NB4 (cell line): ENCODE results near the gene LPAR3.
A peak's percentile ranks its signal among the peaks of the same experiment; 100 is the strongest.

Experiments
- DNase-seq: peaks from one replicate; pipeline ENCODE4 v3.0.0; 2010; ENCODE audit warnings: low read depth
- H3K4me3 ChIP-seq: one replicate; pipeline ENCODE4 v1.5.1; 2011; ENCODE audit warnings: mild to moderate bottlenecking, low read depth, low read length, moderate library complexity
- MAX ChIP-seq: IDR thresholded peaks from 2 replicates; pipeline ENCODE4 v1.6.1; 2011; ENCODE audit warnings: low read depth, low read length
- MYC ChIP-seq: IDR thresholded peaks from 2 replicates; pipeline ENCODE4 v1.6.1; 2011; ENCODE audit warnings: low read depth, low read length
- POLR2A ChIP-seq: IDR thresholded peaks from 2 replicates; pipeline ENCODE4 v1.6.1; 2011; ENCODE audit warnings: mild to moderate bottlenecking; ENCODE audit not compliant: insufficient read length; ENCODE audit errors: extremely low read depth
- TF ChIP-seq, protein P1 (sequence below): IDR thresholded peaks from one replicate; pipeline ENCODE4 v1.5.1; 2012; ENCODE audit warnings: low read depth, low read length

LPAR3 gene

DNA sequence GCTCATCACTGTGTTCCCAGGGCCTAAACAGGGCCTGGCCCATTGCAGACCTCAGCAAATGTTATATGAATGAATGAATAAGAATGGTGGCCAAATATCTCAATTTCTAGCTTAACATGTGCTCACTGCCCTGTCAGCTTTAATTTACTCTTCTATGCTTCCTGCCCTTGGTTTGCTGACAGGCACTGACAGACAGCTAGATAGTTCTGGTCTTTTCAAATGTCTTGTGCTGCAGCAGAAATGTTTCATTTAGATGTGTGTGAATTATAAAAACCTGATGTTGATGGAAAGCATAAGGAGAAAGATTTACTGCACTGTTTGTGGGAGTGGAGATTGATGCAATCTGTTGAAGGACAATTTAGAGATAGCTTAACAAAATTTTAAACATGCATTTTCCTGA lies 48.9 kb downstream of the LPAR3 start:
- no peak for DNase-seq
- no peak overlapping the region for H3K4me3 ChIP-seq
- no peak for TF ChIP-seq MYC
- no peak for TF ChIP-seq POLR2A
- TF ChIP-seq MAX: no peak
- TF ChIP-seq, protein P1, sequence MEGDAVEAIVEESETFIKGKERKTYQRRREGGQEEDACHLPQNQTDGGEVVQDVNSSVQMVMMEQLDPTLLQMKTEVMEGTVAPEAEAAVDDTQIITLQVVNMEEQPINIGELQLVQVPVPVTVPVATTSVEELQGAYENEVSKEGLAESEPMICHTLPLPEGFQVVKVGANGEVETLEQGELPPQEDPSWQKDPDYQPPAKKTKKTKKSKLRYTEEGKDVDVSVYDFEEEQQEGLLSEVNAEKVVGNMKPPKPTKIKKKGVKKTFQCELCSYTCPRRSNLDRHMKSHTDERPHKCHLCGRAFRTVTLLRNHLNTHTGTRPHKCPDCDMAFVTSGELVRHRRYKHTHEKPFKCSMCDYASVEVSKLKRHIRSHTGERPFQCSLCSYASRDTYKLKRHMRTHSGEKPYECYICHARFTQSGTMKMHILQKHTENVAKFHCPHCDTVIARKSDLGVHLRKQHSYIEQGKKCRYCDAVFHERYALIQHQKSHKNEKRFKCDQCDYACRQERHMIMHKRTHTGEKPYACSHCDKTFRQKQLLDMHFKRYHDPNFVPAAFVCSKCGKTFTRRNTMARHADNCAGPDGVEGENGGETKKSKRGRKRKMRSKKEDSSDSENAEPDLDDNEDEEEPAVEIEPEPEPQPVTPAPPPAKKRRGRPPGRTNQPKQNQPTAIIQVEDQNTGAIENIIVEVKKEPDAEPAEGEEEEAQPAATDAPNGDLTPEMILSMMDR: no peak

DNA sequence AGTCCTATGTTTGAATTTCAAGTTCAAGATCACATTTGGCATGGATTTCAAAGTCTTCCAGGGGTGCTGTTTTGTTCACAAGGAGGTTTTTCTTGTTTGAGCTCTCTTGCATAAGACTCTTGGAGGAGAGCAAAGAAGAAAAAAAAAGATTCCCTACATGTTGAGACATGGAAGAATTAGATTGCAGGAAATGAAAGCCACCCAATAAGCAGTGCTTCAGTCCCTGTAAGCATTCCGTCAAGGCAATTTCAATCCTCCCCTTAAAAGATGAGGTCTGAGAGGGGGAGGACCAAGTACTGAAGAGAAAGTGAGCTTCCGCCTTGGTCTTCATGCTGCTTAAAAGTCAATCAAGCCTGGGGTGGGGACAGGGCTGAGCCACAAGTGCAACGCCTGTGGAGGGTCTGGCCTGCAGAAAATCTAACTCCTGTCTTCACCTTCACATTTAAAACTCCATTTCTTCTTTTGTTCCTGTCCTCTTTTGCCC lies 50.2 kb downstream of the LPAR3 start:
- no peak overlapping the region for H3K4me3 ChIP-seq
- DNase-seq: no peak
- TF ChIP-seq MYC (no peak), MAX (no peak), POLR2A (no peak)
- TF ChIP-seq, protein P1: no peak

DNA sequence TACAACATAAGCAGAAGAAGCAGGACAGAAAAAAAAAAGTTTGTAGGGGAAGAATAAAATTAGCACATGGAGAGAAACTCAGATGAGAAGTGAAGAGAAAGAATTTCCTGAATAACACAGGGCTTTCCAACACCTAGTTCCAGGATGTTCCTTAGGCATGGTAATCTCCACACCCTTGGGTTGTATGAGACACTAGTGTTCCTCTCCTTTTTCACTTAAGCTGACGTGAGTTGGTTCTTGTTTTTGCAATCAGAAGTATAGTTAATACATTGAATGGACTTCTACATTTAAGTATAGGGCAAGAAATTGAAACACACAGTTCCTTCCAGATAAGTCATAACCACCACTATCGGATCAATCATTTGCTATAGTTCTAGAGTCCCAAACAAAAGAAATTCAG lies 51.0 kb downstream of the LPAR3 start:
- no peak for DNase-seq

GRCh38 chr1:84840346-84840745 lies 52.7 kb downstream of the LPAR3 start:
- TF ChIP-seq MYC (no peak), POLR2A (no peak), MAX (no peak)
- TF ChIP-seq, protein P1: no peak
- no peak for DNase-seq
- no peak overlapping the region for H3K4me3 ChIP-seq

More for the DNA sequence above, 51.0 kb downstream of the LPAR3 start:
- TF ChIP-seq MAX (no peak), MYC (no peak)
- no peak overlapping the region for H3K4me3 ChIP-seq

GRCh38 chr1:84839544-84839943 lies 53.5 kb downstream of the LPAR3 start:
- H3K4me3 ChIP-seq: no peak overlapping the region

DNA sequence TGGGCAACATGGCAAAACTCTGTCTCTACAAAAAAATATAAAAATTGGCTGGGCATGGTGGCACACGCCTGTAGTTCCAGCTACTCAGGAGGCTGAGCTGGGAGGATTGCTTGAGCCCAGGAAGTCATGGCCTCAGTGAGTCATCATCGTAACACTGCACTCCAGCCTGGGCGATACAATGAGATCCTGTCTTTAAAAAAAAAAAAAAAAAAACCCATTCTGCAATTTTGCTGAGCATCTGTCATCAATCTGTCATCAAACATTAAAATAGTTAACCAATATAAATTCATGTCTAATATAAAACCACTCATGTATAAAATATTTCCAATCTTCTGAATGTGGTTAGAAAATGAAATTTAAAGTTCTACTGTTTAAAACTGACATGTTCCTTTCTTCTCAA lies 56.9 kb downstream of the LPAR3 start:
- H3K4me3 ChIP-seq: no peak overlapping the region
- peak; percentile 31 for DNase-seq
- TF ChIP-seq MAX (no peak), POLR2A (no peak), MYC (no peak)
- TF ChIP-seq, protein P1: no peak

More at GRCh38 chr1:84839544-84839943, 53.5 kb downstream of the LPAR3 start:
- DNase-seq: no peak
- TF ChIP-seq, protein P1: no peak
- TF ChIP-seq MYC (no peak), MAX (no peak), POLR2A (no peak)
